ENCODE measurements around the gene SIRT5. TPM values are rescaled to one million over a fixed set of nuclear protein-coding genes. Genes with fewer than 3 reads are reported as not detected.

The SIRT5 gene
- polyA plus RNA-seq, 3 donors = 3.3 to 5.0 (median 3.4) TPM

DNA sequence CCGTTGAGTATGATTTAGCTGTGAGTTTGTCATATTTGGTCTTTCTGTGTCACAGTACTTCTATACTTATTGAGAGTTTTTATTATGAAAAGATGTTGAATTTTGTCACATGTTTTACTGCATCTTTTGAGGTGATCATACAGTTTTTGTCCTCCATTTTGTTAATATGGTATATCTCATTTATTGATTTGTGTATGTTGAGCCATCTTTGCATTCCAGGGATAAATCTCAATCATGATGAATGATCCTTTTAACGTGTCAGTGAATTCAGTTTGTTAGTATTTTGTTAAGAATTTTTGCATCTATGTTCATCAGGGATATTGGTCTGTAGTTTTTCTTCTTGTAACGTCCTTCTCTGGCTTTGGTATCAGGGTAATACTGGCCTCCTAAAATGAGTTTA lies 3.5 kb downstream of the SIRT5 start:
- Mint-ChIP-seq H3K9me3 (peaks cover 0 to 3% (median 0%) of the 10 kb centered on the region in 7 donors), H3K27ac (no peak overlapping the region), H3K36me3 (peaks cover 0 to 2% of the 10 kb centered on the region in 2 donors), H3K4me3 (no peak overlapping the region), H3K27me3 (ENCODE audit: low read depth in 3 of 3) (no peaks in the 10 kb centered on the region), H3K4me1 (peaks cover 41% of the 10 kb centered on the region)
- no peaks in the 10 kb centered on the region for H3K9me3 ChIP-seq (replicated peaks in 1 of 2; ENCODE audit: control insufficient read depth in 1 of 2, insufficient read depth in 1 of 2, low read length in 2 of 2)
- no peak overlapping the region for H3K27ac ChIP-seq (ENCODE audit: low read depth in 1 of 2, low read length in 2 of 2)
- H3K79me2 ChIP-seq (ENCODE audit: insufficient read depth, low read length) = no peaks in the 10 kb centered on the region
- no peak overlapping the region for H2AFZ ChIP-seq (ENCODE audit: insufficient read depth, low read depth, low read length, poor library complexity, severe bottlenecking)
- H3K4me3 ChIP-seq (replicated peaks in 1 of 3; ENCODE audit: low read depth in 2 of 3, low read length in 3 of 3) = no peak overlapping the region
- no peak overlapping the region for H3K9ac ChIP-seq (ENCODE audit: insufficient read depth, low read length, poor library complexity, severe bottlenecking)
- TF ChIP-seq, protein P1, sequence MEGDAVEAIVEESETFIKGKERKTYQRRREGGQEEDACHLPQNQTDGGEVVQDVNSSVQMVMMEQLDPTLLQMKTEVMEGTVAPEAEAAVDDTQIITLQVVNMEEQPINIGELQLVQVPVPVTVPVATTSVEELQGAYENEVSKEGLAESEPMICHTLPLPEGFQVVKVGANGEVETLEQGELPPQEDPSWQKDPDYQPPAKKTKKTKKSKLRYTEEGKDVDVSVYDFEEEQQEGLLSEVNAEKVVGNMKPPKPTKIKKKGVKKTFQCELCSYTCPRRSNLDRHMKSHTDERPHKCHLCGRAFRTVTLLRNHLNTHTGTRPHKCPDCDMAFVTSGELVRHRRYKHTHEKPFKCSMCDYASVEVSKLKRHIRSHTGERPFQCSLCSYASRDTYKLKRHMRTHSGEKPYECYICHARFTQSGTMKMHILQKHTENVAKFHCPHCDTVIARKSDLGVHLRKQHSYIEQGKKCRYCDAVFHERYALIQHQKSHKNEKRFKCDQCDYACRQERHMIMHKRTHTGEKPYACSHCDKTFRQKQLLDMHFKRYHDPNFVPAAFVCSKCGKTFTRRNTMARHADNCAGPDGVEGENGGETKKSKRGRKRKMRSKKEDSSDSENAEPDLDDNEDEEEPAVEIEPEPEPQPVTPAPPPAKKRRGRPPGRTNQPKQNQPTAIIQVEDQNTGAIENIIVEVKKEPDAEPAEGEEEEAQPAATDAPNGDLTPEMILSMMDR (IDR thresholded peaks at IDR 0.05) = no peak
- peaks cover 25 to 41% of the 10 kb centered on the region in 2 donors for H3K4me1 ChIP-seq (ENCODE audit: control insufficient read depth in 1 of 2, insufficient read depth in 2 of 2, low read length in 2 of 2)
- no peaks in the 10 kb centered on the region for H3K27me3 ChIP-seq (ENCODE audit: control insufficient read depth in 2 of 2, insufficient read depth in 2 of 2, low read length in 2 of 2)
- H3K4me2 ChIP-seq (replicated peaks; ENCODE audit: extremely low read depth, low read length, poor library complexity, severe bottlenecking) = no peak overlapping the region
- WGBS (ENCODE audit: insufficient coverage) = no CpG with 5 or more reads among the region's 3 CpGs
- no peaks in the 10 kb centered on the region for H4K20me1 ChIP-seq (ENCODE audit: insufficient read depth, low read length)
- no peaks in the 10 kb centered on the region for H3K36me3 ChIP-seq (replicated peaks in 1 of 2; ENCODE audit: control insufficient read depth in 1 of 2, insufficient read depth in 2 of 2, low read length in 2 of 2)
- no peak for DNase-seq
- intact Hi-C loops (cut with micrococcal nuclease) = loop anchor here (5.0 to 10.0 kb wide), 3 partner anchors 53 to 241 kb away; partner anchors contain the start of gene GFOD1 (in 1 of the 2)

DNA sequence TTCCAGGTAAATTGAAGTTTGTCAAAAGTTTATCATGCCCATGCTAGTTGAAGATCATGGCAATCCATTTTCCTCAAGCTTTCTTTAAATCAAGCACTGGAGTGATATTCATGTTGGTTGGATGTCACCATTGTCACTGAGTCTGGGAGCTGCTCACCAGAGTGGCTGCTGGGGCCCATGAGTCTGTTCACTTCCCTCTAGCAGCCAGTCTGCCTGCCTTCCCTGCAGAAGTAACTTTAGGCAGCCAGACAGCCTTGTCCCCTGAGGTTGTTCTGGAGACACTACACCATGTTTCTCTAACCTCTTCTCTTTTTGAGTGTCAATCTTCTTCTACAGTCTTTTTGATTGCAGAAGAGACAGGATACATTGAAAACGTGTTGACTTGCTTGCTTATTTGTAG lies 5.5 kb downstream of the SIRT5 start:
- Mint-ChIP-seq H3K27me3 (ENCODE audit: low read depth in 3 of 3) (no peaks in the 10 kb centered on the region), H3K27ac (peak overlapping the region in 1 of 7 donors; percentile 40), H3K4me3 (no peak overlapping the region), H3K4me1 (peaks cover 32% of the 10 kb centered on the region), H3K9me3 (peaks cover 0 to 3% (median 0%) of the 10 kb centered on the region in 7 donors), H3K36me3 (peaks cover 7 to 13% of the 10 kb centered on the region in 2 donors)
- peaks cover 0 to 9% of the 10 kb centered on the region in 2 donors for H3K36me3 ChIP-seq (replicated peaks in 1 of 2; ENCODE audit: control insufficient read depth in 1 of 2, insufficient read depth in 2 of 2, low read length in 2 of 2)
- peak in 2 of 3 donors; percentile 9 to 12 for DNase-seq
- TF ChIP-seq, protein P1 (IDR thresholded peaks at IDR 0.05) = no peak
- H2AFZ ChIP-seq (ENCODE audit: insufficient read depth, low read depth, low read length, poor library complexity, severe bottlenecking) = no peak overlapping the region
- H3K4me2 ChIP-seq (replicated peaks; ENCODE audit: extremely low read depth, low read length, poor library complexity, severe bottlenecking) = no peak overlapping the region
- H3K9ac ChIP-seq (ENCODE audit: insufficient read depth, low read length, poor library complexity, severe bottlenecking) = no peak overlapping the region
- H3K27ac ChIP-seq (ENCODE audit: low read depth in 1 of 2, low read length in 2 of 2) = no peak overlapping the region
- H4K20me1 ChIP-seq (ENCODE audit: insufficient read depth, low read length) = no peaks in the 10 kb centered on the region
- H3K4me1 ChIP-seq (ENCODE audit: control insufficient read depth in 1 of 2, insufficient read depth in 2 of 2, low read length in 2 of 2) = peaks cover 18 to 33% of the 10 kb centered on the region in 2 donors
- intact Hi-C loops (cut with micrococcal nuclease) = loop anchor here (5.0 to 10.0 kb wide), 3 partner anchors 55 to 243 kb away; partner anchors contain the start of gene GFOD1 (in 1 of the 2)
- H3K4me3 ChIP-seq (replicated peaks in 1 of 3; ENCODE audit: low read depth in 2 of 3, low read length in 3 of 3) = no peak overlapping the region
- H3K27me3 ChIP-seq (ENCODE audit: control insufficient read depth in 2 of 2, insufficient read depth in 2 of 2, low read length in 2 of 2) = no peaks in the 10 kb centered on the region
- WGBS (ENCODE audit: insufficient coverage) = no CpG with 5 or more reads among the region's 1 CpG
- no peaks in the 10 kb centered on the region for H3K9me3 ChIP-seq (replicated peaks in 1 of 2; ENCODE audit: control insufficient read depth in 1 of 2, insufficient read depth in 1 of 2, low read length in 2 of 2)
- no peaks in the 10 kb centered on the region for H3K79me2 ChIP-seq (ENCODE audit: insufficient read depth, low read length)
